ENCODE measurements around the gene STPG1.
A peak's percentile ranks its signal among the peaks of the same experiment; 100 is the strongest.

Gene STPG1

DNA sequence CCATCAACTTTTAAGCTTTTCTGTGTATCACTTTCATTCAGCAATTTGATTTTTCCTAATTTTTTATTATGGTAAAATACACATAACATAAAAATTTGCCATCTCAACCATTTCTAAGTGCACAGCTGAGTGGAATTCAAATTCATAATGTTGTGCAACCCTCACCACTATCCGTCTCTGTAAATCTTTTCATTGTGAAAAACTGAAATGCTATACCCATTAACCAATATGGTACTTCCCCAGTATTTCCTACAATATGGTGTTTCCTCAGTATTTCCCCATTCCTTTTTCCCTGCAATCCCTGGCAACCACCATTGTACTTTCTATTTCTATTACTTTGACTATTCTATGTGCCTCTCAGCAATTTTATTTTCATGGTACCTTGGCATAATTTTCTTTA lies 6.8 kb downstream of the STPG1 start:
- DNase-seq (ENCODE audit: extremely low spot score, insufficient read length, low read depth) (no peak), FAIRE-seq (no peak)

GRCh38 chr1:24403806-24404205 lies 9.8 kb downstream of the STPG1 start:
- FAIRE-seq (no peak), DNase-seq (ENCODE audit: extremely low spot score, insufficient read length, low read depth) (no peak)

DNA sequence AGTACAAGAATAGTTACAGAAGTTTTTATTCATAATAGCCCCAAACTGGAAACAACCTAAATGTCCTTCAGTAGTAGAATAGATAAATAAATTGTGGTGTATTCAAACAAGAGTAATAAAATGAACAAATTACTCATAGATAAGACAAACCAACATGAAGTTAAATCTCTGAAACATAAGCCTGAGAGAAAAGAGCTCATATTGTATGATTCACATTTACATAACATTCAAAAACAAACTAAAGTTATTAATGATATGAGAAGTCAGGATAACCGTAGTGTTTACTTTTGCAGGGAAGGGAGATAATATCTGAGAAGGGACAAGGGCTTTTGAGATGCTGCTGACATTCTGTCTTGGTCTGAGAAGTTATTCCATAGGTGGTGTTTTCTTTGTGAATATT lies 13.5 kb downstream of the STPG1 start:
- FAIRE-seq = no peak
- DNase-seq (ENCODE audit: extremely low spot score, insufficient read length, low read depth) = no peak

- no peak for FAIRE-seq
- no peak for DNase-seq (ENCODE audit: extremely low spot score, insufficient read length, low read depth)
Observed at GRCh38 chr1:24393892-24394291, 19.7 kb downstream of the STPG1 start.

DNA sequence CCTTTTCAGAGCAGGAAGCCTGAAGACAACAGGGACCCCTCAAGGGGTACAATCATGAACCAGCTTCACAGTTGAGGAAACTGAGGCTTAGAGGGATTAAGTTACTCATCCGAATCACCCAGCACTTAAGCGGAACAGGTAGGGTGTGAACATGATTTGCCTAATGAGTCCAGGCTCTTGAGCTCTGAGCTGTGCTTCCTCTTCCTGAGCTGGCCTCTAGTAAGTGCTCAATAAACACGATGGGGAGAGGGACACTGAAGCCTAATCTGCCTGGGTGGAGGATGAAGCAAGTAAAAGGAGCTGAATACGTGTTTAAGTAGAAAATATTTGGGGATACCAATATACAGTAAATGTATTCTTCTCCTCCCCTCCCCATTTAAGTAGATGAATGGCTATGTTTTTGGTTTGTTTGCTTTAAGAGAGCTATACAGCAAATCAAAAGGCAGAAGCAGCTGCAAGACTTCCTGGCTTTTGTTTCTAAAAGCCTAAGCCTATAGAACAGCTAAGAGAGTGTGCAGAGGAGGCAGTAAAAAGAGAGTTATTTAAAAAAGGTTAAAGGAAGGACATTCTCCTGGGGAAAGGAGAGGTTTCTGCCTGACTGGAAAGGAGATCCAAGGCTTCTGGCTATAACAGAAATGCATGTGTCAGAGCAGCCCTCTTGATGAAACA lies 20.5 kb downstream of the STPG1 start:
- DNase-seq (ENCODE audit: extremely low spot score, insufficient read length, low read depth) = no peak
- peak; percentile 88 for FAIRE-seq

GRCh38 chr1:24392604-24392946 lies 21.0 kb downstream of the STPG1 start:
- FAIRE-seq = no peak
- DNase-seq (ENCODE audit: extremely low spot score, insufficient read length, low read depth) = no peak

DNA sequence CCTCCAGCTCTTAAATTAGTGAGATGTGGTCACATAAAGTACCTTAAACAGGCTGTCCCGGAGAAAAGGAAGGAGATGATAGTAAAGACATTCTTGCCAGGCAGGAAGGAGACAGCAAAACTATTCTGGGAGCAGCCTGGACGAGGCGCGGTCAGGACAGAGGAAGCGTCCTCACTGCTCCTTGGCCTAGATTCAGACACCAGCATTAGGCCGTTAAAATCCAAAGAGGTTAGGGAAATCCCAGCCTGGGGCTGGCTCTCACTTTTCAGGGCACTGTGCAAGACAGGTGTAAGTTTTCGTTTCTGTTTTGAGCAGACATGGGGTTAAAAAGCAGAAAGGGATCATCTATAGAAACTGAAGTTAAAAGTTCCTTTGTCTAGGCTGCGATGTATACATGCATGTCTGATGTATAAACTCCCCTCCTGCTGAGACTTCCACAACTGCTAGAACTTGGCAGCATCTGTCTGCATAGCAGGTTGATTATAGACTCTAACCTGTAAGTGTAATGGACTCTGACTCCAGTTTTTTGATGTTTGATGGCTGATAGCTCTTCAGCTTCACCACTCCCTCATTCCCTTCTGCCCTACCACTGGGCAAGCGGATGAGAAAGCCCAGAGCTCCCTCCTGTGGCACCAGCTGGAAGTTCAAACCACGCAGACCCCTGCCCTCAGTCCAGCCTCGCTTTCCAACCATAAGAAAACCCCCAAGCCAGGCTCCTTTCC lies 21.5 kb downstream of the STPG1 start:
- DNase-seq (ENCODE audit: extremely low spot score, insufficient read length, low read depth) (no peak), FAIRE-seq (peak; percentile 90)

DNA sequence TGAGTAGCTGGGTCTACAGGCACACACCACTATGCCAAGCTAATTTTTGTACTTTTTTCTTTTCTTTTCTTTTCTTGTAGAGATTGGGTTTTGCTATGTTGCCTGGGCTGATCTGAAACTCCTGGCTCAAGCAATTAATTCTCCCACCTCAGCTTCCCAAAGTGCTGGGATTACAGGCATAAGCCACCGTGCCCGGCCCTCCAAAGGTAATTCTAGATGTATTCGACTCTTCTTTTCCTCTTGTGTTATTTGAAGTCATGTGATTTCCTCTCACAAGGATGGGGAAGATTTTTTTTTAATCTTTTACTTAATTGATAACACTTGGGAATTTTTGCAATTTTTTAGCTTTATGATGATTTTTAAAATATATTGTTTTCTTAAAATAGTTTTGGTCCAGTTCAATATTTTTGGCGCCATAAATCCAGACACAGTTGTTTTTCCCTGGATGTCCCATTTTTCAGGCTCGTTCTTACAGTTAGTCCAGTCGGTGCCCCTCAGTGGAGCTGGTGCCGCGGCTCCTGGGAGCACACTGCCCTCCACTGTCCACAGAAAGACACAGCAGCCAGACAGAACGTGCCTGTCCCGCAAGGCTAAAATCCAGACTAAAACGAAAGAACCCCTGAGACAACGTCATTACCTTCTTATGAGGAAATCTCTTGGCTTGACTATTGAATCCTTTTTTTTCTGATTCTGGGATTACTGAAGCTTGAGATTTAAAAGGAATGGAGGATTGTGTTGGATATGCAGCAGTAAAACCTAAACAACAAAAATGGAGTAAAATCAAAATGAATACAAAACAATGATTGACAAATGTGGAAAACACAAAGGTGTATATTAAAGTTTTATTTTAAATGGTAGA lies 22.4 kb downstream of the STPG1 start:
- DNase-seq (ENCODE audit: extremely low spot score, insufficient read length, low read depth) = no peak
- FAIRE-seq = no peak

DNA sequence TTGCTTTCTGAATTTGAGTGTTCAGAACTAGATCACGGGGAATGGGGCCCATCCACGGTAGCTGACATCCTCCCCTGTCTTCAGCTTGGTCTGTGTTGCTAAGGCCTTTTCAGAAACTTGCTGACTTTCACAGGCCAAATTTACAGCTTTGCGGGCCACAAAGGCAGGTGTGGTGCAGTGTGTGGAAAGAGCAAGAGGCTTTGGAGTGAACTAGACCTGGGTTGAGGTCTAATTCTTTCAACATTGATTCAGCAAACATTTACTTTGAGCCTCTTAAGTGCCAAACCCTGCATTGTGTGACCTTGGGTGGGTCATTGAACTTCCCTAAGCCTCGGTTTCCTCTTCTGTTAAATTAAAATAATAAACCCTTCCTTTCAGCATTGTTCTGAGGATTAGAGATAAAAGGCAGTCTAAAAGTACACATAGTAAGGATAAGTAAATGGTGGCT lies 24.3 kb downstream of the STPG1 start:
- FAIRE-seq = no peak

DNA sequence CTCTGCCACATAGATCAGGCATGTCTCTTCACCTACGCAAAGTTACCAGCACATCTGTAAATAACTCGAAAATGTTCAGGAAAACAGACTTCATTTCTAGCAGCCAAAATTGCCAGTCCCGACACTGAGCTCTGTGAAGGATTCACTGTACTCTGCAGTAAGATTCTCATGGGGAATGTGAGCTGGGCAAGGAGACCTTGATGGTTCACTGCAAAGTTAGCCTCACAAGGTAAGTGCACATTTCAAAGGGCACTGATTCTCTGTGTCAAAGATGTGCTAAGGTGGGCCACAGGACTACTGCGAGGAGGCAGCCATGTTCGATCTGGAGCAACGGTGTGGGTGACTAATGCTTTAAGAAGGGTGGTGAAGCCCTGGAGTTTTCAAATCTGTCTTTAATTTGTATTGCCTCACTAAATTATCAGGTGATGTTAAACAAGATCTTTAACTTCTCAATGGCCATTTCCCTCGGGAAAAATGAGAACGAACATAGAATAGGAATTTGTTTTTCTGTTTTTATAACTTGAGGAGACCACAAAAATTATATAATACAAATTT lies 25.2 kb downstream of the STPG1 start:
- DNase-seq (ENCODE audit: extremely low spot score, insufficient read length, low read depth) (no peak), FAIRE-seq (no peak)

More for the DNA sequence above, 24.3 kb downstream of the STPG1 start:
- no peak for DNase-seq (ENCODE audit: extremely low spot score, insufficient read length, low read depth)

DNA sequence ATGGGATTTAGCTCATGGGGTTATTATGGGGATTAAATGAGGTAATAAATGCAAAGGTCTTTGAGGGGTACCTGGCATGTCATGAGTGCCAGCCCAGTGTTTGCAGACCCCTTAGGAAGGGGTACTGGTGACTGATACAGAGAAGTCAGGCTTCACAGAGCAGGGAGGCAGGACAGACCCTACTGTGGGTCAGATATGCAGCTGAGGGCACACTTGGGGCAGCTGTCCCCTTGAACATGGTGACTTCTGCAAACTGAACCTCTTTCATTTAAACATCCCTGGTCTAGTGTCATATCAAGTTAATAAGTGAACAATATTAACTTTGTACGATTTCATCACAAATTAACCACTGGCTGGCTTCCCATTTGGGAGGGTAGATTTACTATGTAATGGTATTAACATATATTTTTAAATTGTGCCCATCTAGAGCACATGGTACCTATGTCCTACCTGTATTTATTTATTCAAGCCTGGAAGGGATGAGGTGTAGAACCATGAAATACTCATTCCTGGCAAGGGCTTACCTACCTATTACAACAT lies 25.9 kb downstream of the STPG1 start:
- FAIRE-seq (no peak), DNase-seq (ENCODE audit: extremely low spot score, insufficient read length, low read depth) (no peak)

DNA sequence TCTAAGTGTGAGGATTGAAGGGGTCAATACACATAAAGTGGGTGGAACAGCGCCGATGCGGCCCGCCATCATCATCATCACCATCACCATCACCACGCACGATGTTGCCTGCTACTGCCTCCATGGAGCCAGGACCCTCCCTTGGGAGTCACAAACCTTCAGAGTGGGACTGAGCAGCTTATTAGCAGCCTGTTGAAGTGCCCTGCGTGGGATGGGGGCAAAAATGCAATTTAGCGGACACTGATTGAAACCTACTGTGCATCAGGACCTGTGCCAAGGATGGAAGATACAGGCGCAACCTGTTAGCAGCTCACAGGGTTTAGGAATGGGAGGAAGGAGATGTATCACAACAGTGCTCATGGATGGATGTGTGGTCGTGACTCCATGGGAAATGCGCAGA lies 26.7 kb downstream of the STPG1 start:
- FAIRE-seq (no peak), DNase-seq (ENCODE audit: extremely low spot score, insufficient read length, low read depth) (no peak)

DNA sequence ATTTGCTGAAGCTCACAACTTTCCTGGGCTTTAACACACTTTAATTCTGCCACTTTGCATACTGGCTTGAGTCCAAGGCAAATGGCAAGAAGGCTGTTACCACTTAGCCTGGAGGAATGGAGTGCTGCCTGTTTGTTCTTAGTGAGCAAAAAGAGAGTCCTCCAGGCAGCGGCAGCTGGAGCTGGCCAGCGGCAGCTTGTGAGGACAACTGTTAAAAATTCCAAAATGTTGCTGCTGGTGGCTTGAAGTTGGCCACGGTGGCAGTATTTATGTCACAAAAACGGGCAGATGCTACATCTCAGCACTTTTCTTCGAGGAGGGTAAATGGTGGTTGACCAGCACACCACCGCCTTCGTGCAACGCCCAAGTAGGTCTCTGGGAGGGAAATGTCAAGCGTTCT lies 27.3 kb downstream of the STPG1 start:
- DNase-seq (ENCODE audit: extremely low spot score, insufficient read length, low read depth) (no peak), FAIRE-seq (no peak)

DNA sequence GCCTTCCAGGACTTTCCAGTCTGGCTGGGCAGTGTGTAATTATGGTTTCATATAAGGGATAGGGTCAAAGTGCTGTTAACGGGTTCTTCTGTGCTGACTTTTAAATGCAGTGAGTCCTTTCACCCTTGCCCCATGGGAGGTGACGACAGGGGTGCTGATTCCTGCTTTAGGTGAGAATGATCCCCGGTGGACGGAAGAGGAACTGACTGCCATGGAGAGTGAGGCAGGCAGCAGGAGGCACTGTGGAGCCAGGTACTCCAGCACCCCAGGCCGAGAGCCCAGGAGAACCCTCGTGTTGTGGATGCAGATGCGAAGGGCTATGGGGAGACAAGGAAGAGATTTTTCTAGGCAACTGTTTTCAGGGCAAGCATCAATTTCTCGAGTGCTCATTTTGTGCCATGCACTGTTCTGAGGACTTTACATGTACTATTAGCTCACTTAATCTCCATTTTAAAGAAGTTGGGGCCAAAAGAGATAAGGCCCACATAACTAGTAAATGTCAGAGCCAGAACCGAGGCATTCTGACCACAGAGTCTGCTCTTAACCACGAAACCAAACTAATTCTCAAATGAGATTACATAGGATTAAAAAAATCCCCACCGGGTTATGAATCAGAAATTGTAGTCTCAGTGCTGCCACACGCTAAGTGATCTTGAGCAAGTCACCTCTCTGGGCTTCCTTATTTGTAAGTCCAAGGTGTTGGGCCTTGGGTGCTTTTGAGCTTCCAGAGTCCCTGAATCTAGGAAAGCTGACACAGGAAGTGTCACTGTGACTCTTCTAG lies 28.2 kb downstream of the STPG1 start:
- FAIRE-seq (peak; percentile 41), DNase-seq (ENCODE audit: extremely low spot score, insufficient read length, low read depth) (no peak)

DNA sequence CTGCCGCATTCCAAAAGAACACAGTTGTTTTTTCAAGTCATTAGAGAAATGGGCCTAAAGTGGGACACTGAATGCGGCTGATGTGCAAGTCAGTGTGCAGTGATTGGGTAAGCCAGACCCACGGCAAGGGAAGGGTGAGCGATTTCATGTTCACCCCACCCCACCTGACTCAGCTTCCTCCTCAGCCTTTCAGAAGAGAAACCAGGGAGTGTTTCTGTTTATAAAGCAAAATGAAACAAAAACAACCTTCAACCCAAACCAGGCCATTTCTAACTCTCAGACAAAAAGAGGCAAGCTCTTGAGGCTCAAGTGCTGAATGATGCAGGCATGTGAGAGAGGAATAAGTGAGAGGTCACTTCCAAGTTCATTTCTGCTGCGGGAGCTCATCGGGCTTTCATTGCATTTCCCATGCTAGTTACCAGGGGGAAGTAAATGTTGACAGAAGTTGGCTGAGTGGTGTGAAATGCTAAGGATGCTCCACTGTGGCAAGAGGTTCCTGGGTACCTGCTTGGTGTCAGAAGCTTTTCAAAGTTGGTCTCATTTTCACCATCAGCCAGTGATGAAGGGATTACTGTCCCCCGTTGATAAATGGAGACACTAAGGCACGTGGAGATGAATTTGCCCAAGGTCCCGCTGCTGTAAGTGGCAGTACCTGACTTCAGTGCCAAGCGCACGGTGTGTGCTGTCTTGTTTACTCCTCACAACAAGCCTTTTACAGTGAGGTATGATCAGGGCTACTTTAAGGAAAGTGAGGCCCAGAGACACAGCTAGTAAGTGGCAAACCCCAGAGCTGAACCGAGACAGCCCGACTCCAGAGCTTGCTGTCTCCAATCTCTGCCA lies 29.1 kb downstream of the STPG1 start:
- DNase-seq (ENCODE audit: extremely low spot score, insufficient read length, low read depth) (peak; percentile 30), FAIRE-seq (peak; percentile 84)

DNA sequence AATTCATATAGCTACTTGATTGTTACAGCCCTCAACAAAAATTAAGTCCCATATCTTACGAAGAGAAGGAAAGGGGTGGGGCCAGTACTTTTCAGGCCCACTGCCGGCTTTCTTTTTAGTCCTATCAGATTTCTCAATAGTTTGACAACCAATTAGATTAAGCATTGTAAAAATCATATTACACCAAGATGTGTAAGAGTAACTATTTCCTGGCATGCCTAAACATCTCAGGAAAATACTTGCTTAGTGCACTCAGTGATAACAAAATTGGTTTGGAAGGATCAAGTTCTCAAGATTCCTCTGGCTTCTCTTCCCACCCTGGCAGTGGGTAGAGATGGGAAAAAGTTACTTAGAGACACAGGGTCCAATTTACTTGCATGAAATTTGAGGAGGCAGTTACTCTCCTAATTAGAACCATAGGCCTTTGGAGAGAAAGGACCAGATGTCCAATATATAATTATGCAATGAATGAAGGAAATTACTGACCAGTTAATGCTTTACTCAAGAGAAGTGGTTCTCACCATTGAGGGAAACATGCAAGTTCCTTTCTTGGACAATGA lies 30.1 kb downstream of the STPG1 start:
- FAIRE-seq = no peak
- DNase-seq (ENCODE audit: extremely low spot score, insufficient read length, low read depth) = no peak

GRCh38 chr1:24382165-24382577 lies 31.4 kb downstream of the STPG1 start:
- no peak for DNase-seq (ENCODE audit: extremely low spot score, insufficient read length, low read depth)
- no peak for FAIRE-seq

DNA sequence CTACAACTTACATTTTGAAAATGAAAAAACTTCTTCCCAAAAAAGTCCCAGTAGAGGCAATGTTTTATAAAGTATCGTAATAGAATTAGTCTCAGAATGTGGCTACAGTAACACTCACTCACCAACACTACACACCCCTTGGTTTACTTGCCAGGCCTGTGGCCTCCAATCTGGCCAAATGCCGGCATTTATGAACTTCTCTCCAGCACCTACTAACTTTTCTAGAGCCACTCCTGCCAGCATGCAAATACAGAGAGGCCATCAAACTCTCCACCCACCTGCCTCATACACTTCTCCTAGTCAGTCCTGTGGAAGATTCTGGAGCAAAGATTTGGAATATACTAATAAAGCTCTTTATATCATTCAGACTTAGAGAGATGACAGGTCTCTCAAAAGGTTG lies 32.3 kb downstream of the STPG1 start:
- FAIRE-seq (no peak), DNase-seq (ENCODE audit: extremely low spot score, insufficient read length, low read depth) (no peak)

All from GM18507 (cell line).